Measurements from ENCODE around the gene ZNF738.

GRCh38 chr19:21398851-21399250 lies 40.1 kb downstream of the ZNF738 start:
- TF ChIP-seq CTCF (IDR thresholded peaks at IDR 0.05): no peak
- peak in 1 of 2 donors; percentile 18 for TF ChIP-seq POLR2A (IDR thresholded peaks at IDR 0.05)
